Measurements from ENCODE around the gene DENND1A.

- TF ChIP-seq POLR2AphosphoS5 (IDR thresholded peaks at IDR 0.05): no peak
- TF ChIP-seq CTCF (IDR thresholded peaks at IDR 0.05): no peak
- no peak for TF ChIP-seq POLR2A (IDR thresholded peaks at IDR 0.05)
- TF ChIP-seq EP300 (IDR thresholded peaks at IDR 0.05): no peak
These were observed 579.2 kb downstream of the DENND1A start for GRCh38 chr9:123350590-123351310.
